ENCODE data around the gene TOX3. TPM values are rescaled to one million over a fixed set of nuclear protein-coding genes. Genes with fewer than 3 reads are reported as not detected.

The TOX3 gene
- total RNA-seq, 1 experiment from 2014 or later: 20.2 TPM

DNA sequence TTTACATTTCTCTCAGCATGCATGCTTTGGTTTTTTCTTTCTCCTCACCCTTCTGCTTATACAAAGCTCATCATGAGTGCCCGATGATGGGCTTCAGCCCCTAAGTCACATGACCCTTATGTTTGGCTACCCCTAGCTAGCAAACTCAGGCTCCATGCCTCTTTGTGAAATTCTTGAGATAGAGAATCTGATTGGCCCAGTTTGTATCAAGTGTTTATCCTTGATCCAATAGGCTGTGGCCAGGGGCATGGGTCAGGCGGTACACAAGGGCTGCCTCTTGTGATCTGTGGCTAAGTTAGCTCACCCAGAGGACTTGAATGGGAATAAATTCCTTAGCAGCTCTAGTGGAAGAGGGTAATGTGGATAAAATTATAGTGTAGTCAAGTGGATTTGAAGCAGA is 11.5 kb upstream of the TOX3 start:
- Histone ChIP-seq H3T11ph (ENCODE audit: low read length) (no peak overlapping the region), H2BK120ac (ENCODE audit: low read depth, low read length, poor library complexity, severe bottlenecking) (no peak overlapping the region), H3K23me2 (ENCODE audit: insufficient read length, low read depth, low read length, poor library complexity, severe bottlenecking) (no peaks in the 10 kb centered on the region), H2BK15ac (ENCODE audit: low read depth, low read length) (no peak overlapping the region), H3K79me1 (ENCODE audit: insufficient read depth, low read depth, low read length, poor library complexity, severe bottlenecking) (no peaks in the 10 kb centered on the region), H4K20me1 (ENCODE audit: control insufficient read depth, insufficient read depth, insufficient read length) (no peaks in the 10 kb centered on the region), H3K27me3 (ENCODE audit: insufficient read depth, low read length) (no peaks in the 10 kb centered on the region), H2BK20ac (ENCODE audit: low read depth, low read length, poor library complexity, severe bottlenecking) (no peak overlapping the region), H4K91ac (ENCODE audit: insufficient read length, low read depth, low read length) (no peak overlapping the region), H3K27ac (ENCODE audit: insufficient read length, low read depth, low read length) (no peak overlapping the region), H4K8ac (replicated peaks; ENCODE audit: insufficient read length, low read depth, low read length) (no peak overlapping the region), H2AFZ (ENCODE audit: low read length) (no peak overlapping the region), H2AK5ac (ENCODE audit: insufficient read length, low read length) (no peak overlapping the region), H3K4me1 (ENCODE audit: insufficient read depth, low read length) (peaks cover 5% of the 10 kb centered on the region; the same call in 1 of the 2 replicates), H3K79me2 (ENCODE audit: insufficient read depth, low read length) (no peaks in the 10 kb centered on the region), H3K56ac (ENCODE audit: insufficient read length, low read depth, low read length) (no peak overlapping the region), H2BK5ac (ENCODE audit: insufficient read length, low read length) (no peak overlapping the region), H3K4me2 (ENCODE audit: insufficient read depth, insufficient read length, low read length) (no peak overlapping the region), H3K9me3 (ENCODE audit: control insufficient read depth, low read depth, low read length) (no peaks in the 10 kb centered on the region), H3K9ac (ENCODE audit: extremely low read depth, insufficient read length, low read length) (no peak overlapping the region), H2BK12ac (ENCODE audit: insufficient read length, low read depth, low read length) (no peak overlapping the region), H4K5ac (ENCODE audit: insufficient read length, low read depth, low read length) (no peak overlapping the region), H3K23ac (ENCODE audit: insufficient read length, low read depth, low read length) (no peak overlapping the region), H3K4ac (ENCODE audit: low read depth, low read length) (no peak overlapping the region), H3K14ac (ENCODE audit: insufficient read depth, low read length) (no peak overlapping the region), H3K18ac (ENCODE audit: insufficient read length, low read depth, low read length) (no peak overlapping the region)
- H3K27me3 Mint-ChIP-seq (ENCODE audit: low read depth): peaks cover 8% of the 10 kb centered on the region
- peaks cover 4 to 12% of the 10 kb centered on the region in 2 experiments; a peak in 4 of 5 replicates for H3K9me3 Mint-ChIP-seq
- H3K4me3 Mint-ChIP-seq: no peak overlapping the region
- H3K36me3 Mint-ChIP-seq (ENCODE audit: insufficient read depth in 1 of 3, low read depth in 3 of 3): peaks cover 0 to 33% (median 0%) of the 10 kb centered on the region in 3 experiments; a peak in 3 of 7 replicates
- no peak for DNase-seq
- no peak overlapping the region; a peak in 1 of 7 replicates for H3K27ac Mint-ChIP-seq
- WGBS (ENCODE audit: extremely low coverage, insufficient read length, low lambda C conversion rate): no CpG with 5 or more reads among the region's 2 CpGs
- no peak for TF ChIP-seq CTCF (conservative IDR thresholded peaks at IDR 0.05)
- peaks cover 38 to 46% of the 10 kb centered on the region in 2 experiments for H3K4me1 Mint-ChIP-seq

Measured in H9 (cell line).